OCI-LY3 (cell line): ENCODE data around the gene SLC24A4.

Experiments used
- H2AFZ ChIP-seq: fragments of 200-600, 300-600 bp; shearing (Covaris generic); 2 replicates; pipeline ENCODE4 v1.6.0; 2014; ENCODE audit warnings: antibody characterized with exemption, low read depth, low read length
- H3K27ac ChIP-seq: fragments of 200-600, 300-600 bp; sonication (generic); 2 replicates; pipeline ENCODE4 v1.5.1; 2014; ENCODE audit warnings: mild to moderate bottlenecking, low read length, moderate library complexity, mixed read lengths
- H3K27me3 ChIP-seq: fragments of 200-600, 300-600 bp; sonication (generic); 2 replicates; pipeline ENCODE4 v1.6.1; 2014; ENCODE audit warnings: low read depth, low read length, mixed read lengths
- H3K36me3 ChIP-seq: fragments of 200-600, 300-600 bp; sonication (generic); replicated peaks from 2 replicates; pipeline ENCODE3; 2014; ENCODE audit warnings: low read depth, low read length, mixed read lengths
- H3K4me1 ChIP-seq: fragments of 300-600, 200-600 bp; sonication (generic); 2 replicates; pipeline ENCODE4 v1.6.1; 2014; ENCODE audit warnings: low read length, mixed read lengths
- H3K4me2 ChIP-seq: fragments of 200-600, 300-600 bp; sonication (generic); 2 replicates; pipeline ENCODE4 v1.6.1; 2014; ENCODE audit warnings: low read length, mixed read lengths
- H3K4me3 ChIP-seq: fragments of 300-600, 200-600 bp; sonication (generic); 2 replicates; pipeline ENCODE4 v1.5.1; 2014; ENCODE audit warnings: antibody characterized with exemption, mild to moderate bottlenecking, low read length, moderate library complexity
- H3K79me2 ChIP-seq: fragments of 300-600, 200-600 bp; shearing (Covaris generic); 2 replicates; pipeline ENCODE4 v1.6.1; 2014; ENCODE audit warnings: mild to moderate bottlenecking, low read length, mixed read lengths
- H3K9ac ChIP-seq: fragments of 300-600, 200-600 bp; shearing (Covaris generic); 2 replicates; pipeline ENCODE4 v1.6.0; 2014; ENCODE audit warnings: mild to moderate bottlenecking, low read length, moderate library complexity
- H3K9me3 ChIP-seq: fragments of 200-600, 300-600 bp; shearing (Covaris generic); 2 replicates; pipeline ENCODE4 v1.6.1; 2014; ENCODE audit warnings: low read length, mixed read lengths; ENCODE audit not compliant: insufficient read depth
- H4K20me1 ChIP-seq: fragments of 200-600, 300-600 bp; sonication (generic); 2 replicates; pipeline ENCODE4 v1.6.1; 2016; ENCODE audit warnings: low read length, mixed read lengths; ENCODE audit not compliant: insufficient read depth
- EZH2phosphoT487 ChIP-seq: fragments of 200-600 bp; shearing (Covaris generic); IDR thresholded peaks from 2 replicates; pipeline ENCODE4 v1.6.1; 2018; ENCODE audit warnings: antibody characterized with exemption, mixed run types, low read depth
- TF ChIP-seq, protein P1 (sequence below): fragments of 200-600, 300-600 bp; sonication (generic); IDR thresholded peaks from 2 replicates; pipeline ENCODE4 v1.5.1; 2014; ENCODE audit warnings: antibody characterized with exemption, low read length, low read depth

Gene SLC24A4

GRCh38 chr14:92497391-92497790, 174.4 kb downstream of the SLC24A4 start:
- H3K4me1 ChIP-seq = peaks cover 20% of the 10 kb centered on the region
- H3K36me3 ChIP-seq = no peaks in the 10 kb centered on the region
- peaks cover 26% of the 10 kb centered on the region for H3K27me3 ChIP-seq
- H3K4me3 ChIP-seq = no peak overlapping the region
- no peak overlapping the region for H3K27ac ChIP-seq
- no peak for TF ChIP-seq EZH2phosphoT487
- TF ChIP-seq, protein P1, sequence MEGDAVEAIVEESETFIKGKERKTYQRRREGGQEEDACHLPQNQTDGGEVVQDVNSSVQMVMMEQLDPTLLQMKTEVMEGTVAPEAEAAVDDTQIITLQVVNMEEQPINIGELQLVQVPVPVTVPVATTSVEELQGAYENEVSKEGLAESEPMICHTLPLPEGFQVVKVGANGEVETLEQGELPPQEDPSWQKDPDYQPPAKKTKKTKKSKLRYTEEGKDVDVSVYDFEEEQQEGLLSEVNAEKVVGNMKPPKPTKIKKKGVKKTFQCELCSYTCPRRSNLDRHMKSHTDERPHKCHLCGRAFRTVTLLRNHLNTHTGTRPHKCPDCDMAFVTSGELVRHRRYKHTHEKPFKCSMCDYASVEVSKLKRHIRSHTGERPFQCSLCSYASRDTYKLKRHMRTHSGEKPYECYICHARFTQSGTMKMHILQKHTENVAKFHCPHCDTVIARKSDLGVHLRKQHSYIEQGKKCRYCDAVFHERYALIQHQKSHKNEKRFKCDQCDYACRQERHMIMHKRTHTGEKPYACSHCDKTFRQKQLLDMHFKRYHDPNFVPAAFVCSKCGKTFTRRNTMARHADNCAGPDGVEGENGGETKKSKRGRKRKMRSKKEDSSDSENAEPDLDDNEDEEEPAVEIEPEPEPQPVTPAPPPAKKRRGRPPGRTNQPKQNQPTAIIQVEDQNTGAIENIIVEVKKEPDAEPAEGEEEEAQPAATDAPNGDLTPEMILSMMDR = no peak
- H2AFZ ChIP-seq = no peak overlapping the region
- no peak overlapping the region for H3K9ac ChIP-seq
- H3K4me2 ChIP-seq = no peak overlapping the region
- no peaks in the 10 kb centered on the region for H3K79me2 ChIP-seq
- no peaks in the 10 kb centered on the region for H3K9me3 ChIP-seq
- H4K20me1 ChIP-seq = no peaks in the 10 kb centered on the region

DNA sequence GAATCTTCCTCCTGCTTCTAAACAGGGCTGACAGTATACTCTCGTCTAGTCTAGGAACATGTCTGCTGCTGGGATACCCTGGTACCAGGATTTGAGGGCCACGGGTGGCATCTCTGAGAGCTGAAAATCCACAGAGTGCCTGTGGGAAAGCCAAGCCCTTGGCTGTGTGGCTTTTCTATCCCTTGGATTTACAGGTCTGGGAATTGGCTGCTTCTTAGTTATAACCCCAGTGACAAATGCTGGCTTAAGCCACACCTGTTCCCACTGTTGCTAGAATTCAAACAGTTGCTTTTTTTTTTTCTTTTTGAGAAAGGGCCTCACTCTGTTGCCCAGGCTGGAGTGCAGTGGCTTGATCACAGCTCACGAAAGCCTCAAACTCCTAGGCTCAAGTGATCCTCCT, 176.3 kb downstream of the SLC24A4 start:
- H3K27ac ChIP-seq = no peak overlapping the region
- no peaks in the 10 kb centered on the region for H3K9me3 ChIP-seq
- no peak overlapping the region for H3K4me2 ChIP-seq
- peaks cover 16% of the 10 kb centered on the region for H3K4me1 ChIP-seq
- H3K79me2 ChIP-seq = no peaks in the 10 kb centered on the region
- no peak overlapping the region for H3K9ac ChIP-seq
- no peak overlapping the region for H2AFZ ChIP-seq
- H3K4me3 ChIP-seq = no peak overlapping the region
- H3K36me3 ChIP-seq = no peaks in the 10 kb centered on the region
- peaks cover 30% of the 10 kb centered on the region for H3K27me3 ChIP-seq
- no peak for TF ChIP-seq EZH2phosphoT487
- TF ChIP-seq, protein P1 = no peak
- no peaks in the 10 kb centered on the region for H4K20me1 ChIP-seq

DNA sequence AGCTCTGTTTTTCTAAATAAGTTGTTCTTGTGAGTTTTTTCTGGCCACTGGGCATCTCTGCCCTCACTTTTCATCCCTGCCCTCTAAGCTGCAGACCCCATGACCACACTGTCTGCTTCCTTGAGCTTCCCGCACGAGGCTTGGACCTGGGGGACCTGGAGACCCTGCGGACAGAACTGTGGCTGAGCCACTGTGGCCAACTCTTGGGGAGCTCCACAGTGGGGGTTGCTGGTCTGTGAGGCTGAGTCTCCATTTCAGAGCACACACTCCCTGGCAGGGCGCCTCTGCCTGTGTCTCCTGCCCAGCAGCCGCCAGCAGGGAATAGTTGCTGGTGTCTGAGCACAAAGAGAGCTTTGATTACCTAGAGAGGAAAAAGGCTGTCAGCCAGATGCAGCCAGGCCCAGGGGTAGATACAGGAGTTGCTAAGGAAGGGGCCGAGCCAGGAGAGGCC, 177.6 kb downstream of the SLC24A4 start:
- no peaks in the 10 kb centered on the region for H3K79me2 ChIP-seq
- H3K4me1 ChIP-seq = peaks cover 3% of the 10 kb centered on the region; the same call in 1 of the 2 replicates
- no peak overlapping the region for H3K4me3 ChIP-seq
- H3K9me3 ChIP-seq = no peaks in the 10 kb centered on the region
- H2AFZ ChIP-seq = no peak overlapping the region
- peaks cover 41% of the 10 kb centered on the region for H3K27me3 ChIP-seq
- no peak overlapping the region for H3K4me2 ChIP-seq
- H3K27ac ChIP-seq = no peak overlapping the region
- no peaks in the 10 kb centered on the region for H4K20me1 ChIP-seq
- TF ChIP-seq, protein P1 = no peak
- no peak for TF ChIP-seq EZH2phosphoT487
- H3K9ac ChIP-seq = no peak overlapping the region
- H3K36me3 ChIP-seq = no peaks in the 10 kb centered on the region

DNA sequence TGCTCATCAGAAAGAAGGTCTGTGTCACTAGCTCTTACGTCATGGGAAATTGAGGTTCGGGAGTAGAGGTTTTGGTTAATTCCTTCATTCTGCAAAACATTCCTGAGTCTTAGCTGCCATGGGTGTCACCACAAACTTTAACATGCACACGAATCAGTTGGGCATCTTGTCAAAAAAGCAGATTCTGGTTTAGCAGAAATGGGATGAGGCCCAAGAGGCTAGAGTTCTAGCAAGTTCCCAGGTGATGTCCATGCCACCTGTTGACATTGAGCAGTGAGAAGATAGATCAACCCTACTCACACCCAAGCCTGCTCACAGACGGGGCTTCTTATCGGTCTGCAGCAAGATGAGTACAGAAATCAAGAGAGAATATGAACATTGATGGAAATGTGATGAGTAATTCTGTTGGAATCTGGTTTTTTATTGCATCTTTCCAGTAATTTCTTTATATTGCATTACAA, 179.0 kb downstream of the SLC24A4 start:
- H3K9ac ChIP-seq = no peak overlapping the region
- TF ChIP-seq EZH2phosphoT487 = no peak
- TF ChIP-seq, protein P1 = no peak
- H3K27me3 ChIP-seq = peaks cover 53% of the 10 kb centered on the region
- H3K79me2 ChIP-seq = no peaks in the 10 kb centered on the region
- no peak overlapping the region for H3K4me3 ChIP-seq
- no peaks in the 10 kb centered on the region for H4K20me1 ChIP-seq
- no peak overlapping the region for H3K27ac ChIP-seq
- peaks cover 11% of the 10 kb centered on the region for H3K4me1 ChIP-seq
- H3K4me2 ChIP-seq = no peak overlapping the region
- no peak overlapping the region for H2AFZ ChIP-seq
- no peaks in the 10 kb centered on the region for H3K36me3 ChIP-seq
- H3K9me3 ChIP-seq = no peaks in the 10 kb centered on the region
